PC-3 (cell line): ENCODE data around the gene CSRP1. TPM values are rescaled to one million over a fixed set of nuclear protein-coding genes. Genes with fewer than 3 reads are reported as not detected.

Experiments
- ATAC-seq: fragments of 200-7000 bp; cut with Tn5 transposase; 2 replicates; pipeline ENCODE4 v1.9.1; 2020; ENCODE audit warnings: mild to moderate bottlenecking, moderate library complexity
- BruUV-seq: library from RNA; stranded (reverse); fragments of 400-500 nt; replicated peaks from 2 replicates; lab custom pipeline; 2021; lab: Mats Ljungman, UMichigan
- CTCF ChIA-PET: fragments of 300-600 bp; sonication (Branson Sonifier 250); formaldehyde crosslinking; loops from one replicate; lab custom pipeline; 2022; ENCODE audit warnings: antibody characterized with exemption; lab: Charles Lee
- POLR2A ChIA-PET: fragments of 300-600 bp; sonication (Branson Sonifier 250); formaldehyde crosslinking; loops from one replicate; lab custom pipeline; 2022; ENCODE audit warnings: antibody characterized with exemption; ENCODE audit not compliant: unreplicated experiment; lab: Charles Lee
- DNase-seq: peaks from one replicate; pipeline ENCODE4 v3.0.0-alpha.2; 2015
- H2AFZ ChIP-seq: fragments of 300-600 bp; sonication (generic); 2 replicates; pipeline ENCODE4 v1.6.0; 2016; ENCODE audit warnings: antibody characterized with exemption, low read length
- H3F3A ChIP-seq: fragments of 300-600 bp; sonication (generic); one replicate; pipeline ENCODE4 v1.6.0; 2017; ENCODE audit warnings: antibody characterized with exemption, low read length, control low read depth, mild to moderate bottlenecking; ENCODE audit not compliant: unreplicated experiment
- H3K27ac ChIP-seq: fragments of 300-600 bp; sonication (generic); 2 replicates; pipeline ENCODE4 v1.5.1; 2016; ENCODE audit warnings: mild to moderate bottlenecking, low read length
- H3K27me3 ChIP-seq: fragments of 300-600 bp; sonication (generic); 2 replicates; pipeline ENCODE4 v1.6.1; 2016; ENCODE audit warnings: low read length, mixed read lengths
- H3K36me3 ChIP-seq: fragments of 300-600 bp; sonication (generic); 2 replicates; pipeline ENCODE4 v1.6.1; 2016; ENCODE audit warnings: low read depth, mixed run types, low read length, mixed read lengths
- H3K4me1 ChIP-seq: fragments of 300-600 bp; sonication (generic); 2 replicates; pipeline ENCODE4 v1.5.1; 2016; ENCODE audit warnings: low read length; ENCODE audit not compliant: insufficient read depth
- H3K4me2 ChIP-seq: fragments of 300-600 bp; sonication (generic); 2 replicates; pipeline ENCODE4 v1.6.0; 2016; ENCODE audit warnings: low read length
- H3K4me3 ChIP-seq: fragments of 300-600 bp; sonication (generic); 2 replicates; pipeline ENCODE4 v1.5.1; 2016; ENCODE audit warnings: mild to moderate bottlenecking, low read length, mixed read lengths
- H3K79me2 ChIP-seq: fragments of 300-600 bp; sonication (generic); 2 replicates; pipeline ENCODE4 v1.6.1; 2017; ENCODE audit warnings: low read length, mixed read lengths
- H3K9ac ChIP-seq: fragments of 300-600 bp; sonication (generic); 2 replicates; pipeline ENCODE4 v1.6.0; 2016; ENCODE audit warnings: mild to moderate bottlenecking, low read length
- H3K9me2 ChIP-seq: fragments of 300-600 bp; sonication (generic); replicated peaks from 2 replicates; pipeline ENCODE4 v1.6.1; 2016; ENCODE audit warnings: mixed run types, low read length, mixed read lengths
- H3K9me3 ChIP-seq: fragments of 300-600 bp; sonication (generic); 2 replicates; pipeline ENCODE4 v1.6.1; 2016; ENCODE audit warnings: low read length, mixed read lengths
- H4K20me1 ChIP-seq: fragments of 300-600 bp; sonication (generic); 2 replicates; pipeline ENCODE4 v1.6.1; 2016; ENCODE audit warnings: low read length, mixed read lengths
- CTCF ChIP-seq: fragments of 300-600 bp; sonication (generic); conservative IDR thresholded peaks from 2 replicates; pipeline ENCODE4 v1.5.1; 2017; ENCODE audit warnings: antibody characterized with exemption, low read depth, mild to moderate bottlenecking, low read length
- EZH2 ChIP-seq: fragments of 300-600 bp; sonication (generic); IDR thresholded peaks from one replicate; pipeline ENCODE4 v1.6.1; 2017; ENCODE audit warnings: antibody characterized with exemption, mild to moderate bottlenecking, low read length; ENCODE audit not compliant: unreplicated experiment
- EZH2phosphoT487 ChIP-seq: fragments of 300-600 bp; sonication (generic); IDR thresholded peaks from 2 replicates; pipeline ENCODE4 v1.6.1; 2018; ENCODE audit warnings: mild to moderate bottlenecking, antibody characterized with exemption, low read length, borderline replicate concordance
- intact Hi-C: fragments of 100-400 bp; cut with micrococcal nuclease; formaldehyde crosslinking; loops from 2 replicates; pipeline ENCODE4 v1.9.0; 2023
- total RNA-seq: library from RNA; depleted of rRNA; stranded (reverse); fragments of >200 nt; gene quantifications from 2 replicates; pipeline ENCODE4 v1.2.3, GENCODE V29; 2014

Gene CSRP1
- total RNA-seq, 1 experiment from 2014 or later: 147 TPM

- H3K9ac ChIP-seq: no peak overlapping the region
- peak; percentile 70 for DNase-seq
- intact Hi-C loops: loop anchor here (1.0 kb wide), 1 partner anchor 173 kb away; no protein-coding TSS in a partner anchor
These were observed 24.0 kb upstream of the CSRP1 start for GRCh38 chr1:201530741-201531531.

GRCh38 chr1:201528631-201529252 lies 21.8 kb upstream of the CSRP1 start:
- no peaks in the 10 kb centered on the region for H3K4me1 ChIP-seq
- H3K27ac ChIP-seq: no peak overlapping the region
- no peak overlapping the region for H3K9ac ChIP-seq
- BruUV-seq: no TSS peak
- no peak for DNase-seq
- no peak for ATAC-seq
- intact Hi-C loops: no loop called here
- TF ChIP-seq EZH2phosphoT487: no peak
- TF ChIP-seq CTCF: no peak
- TF ChIP-seq EZH2: no peak
- H3K79me2 ChIP-seq: no peaks in the 10 kb centered on the region
- H4K20me1 ChIP-seq: no peaks in the 10 kb centered on the region
- CTCF ChIA-PET: no interaction called here
- no peaks in the 10 kb centered on the region for H3K27me3 ChIP-seq
- no peak overlapping the region for H3K4me2 ChIP-seq
- no peak overlapping the region for H3K4me3 ChIP-seq
- no peaks in the 10 kb centered on the region for H3K36me3 ChIP-seq
- H2AFZ ChIP-seq: no peak overlapping the region
- no peaks in the 10 kb centered on the region for H3F3A ChIP-seq
- POLR2A ChIA-PET: no interaction called here
- H3K9me3 ChIP-seq: no peaks in the 10 kb centered on the region
- no peaks in the 10 kb centered on the region for H3K9me2 ChIP-seq

More at GRCh38 chr1:201530741-201531531, 24.0 kb upstream of the CSRP1 start:
- CTCF ChIA-PET: interaction anchor here (1.0 kb wide), 2 partner anchors 19 to 29 kb away, joined by 3 to 8 read pairs; no protein-coding TSS in a partner anchor
- Histone ChIP-seq H3K4me2 (no peak overlapping the region), H3K27me3 (no peaks in the 10 kb centered on the region), H3K4me3 (no peak overlapping the region), H4K20me1 (no peaks in the 10 kb centered on the region), H3F3A (no peaks in the 10 kb centered on the region), H3K36me3 (no peaks in the 10 kb centered on the region), H3K79me2 (no peaks in the 10 kb centered on the region), H3K4me1 (peaks cover 9% of the 10 kb centered on the region), H3K9me2 (no peaks in the 10 kb centered on the region), H3K27ac (no peak overlapping the region), H3K9me3 (no peaks in the 10 kb centered on the region), H2AFZ (no peak overlapping the region)
- POLR2A ChIA-PET: no interaction called here
- BruUV-seq: no TSS peak
- ATAC-seq: peak; percentile 88
- TF ChIP-seq EZH2phosphoT487 (no peak), EZH2 (no peak), CTCF (peak; percentile 82)

- no peak for DNase-seq
- H3K4me1 ChIP-seq: no peaks in the 10 kb centered on the region
- no peaks in the 10 kb centered on the region for H3K9me2 ChIP-seq
- TF ChIP-seq EZH2phosphoT487: no peak
- TF ChIP-seq CTCF: no peak
- TF ChIP-seq EZH2: no peak
- H4K20me1 ChIP-seq: no peaks in the 10 kb centered on the region
- H3K36me3 ChIP-seq: no peaks in the 10 kb centered on the region
- no peak overlapping the region for H3K4me3 ChIP-seq
- intact Hi-C loops: no loop called here
- H3K9me3 ChIP-seq: no peaks in the 10 kb centered on the region
- ATAC-seq: no peak
- H3K27ac ChIP-seq: no peak overlapping the region
- no peaks in the 10 kb centered on the region for H3F3A ChIP-seq
- ChIA-PET CTCF (no interaction called here), POLR2A (no interaction called here)
- no peaks in the 10 kb centered on the region for H3K27me3 ChIP-seq
- no TSS peak for BruUV-seq
- no peak overlapping the region for H3K9ac ChIP-seq
- H3K4me2 ChIP-seq: no peak overlapping the region
- no peak overlapping the region for H2AFZ ChIP-seq
- no peaks in the 10 kb centered on the region for H3K79me2 ChIP-seq
These were observed 21.0 kb upstream of the CSRP1 start for GRCh38 chr1:201527879-201528278.
